Spinal cord (tissue), 10 donors: Measurements from ENCODE around the gene SLC9C2. TPM values are rescaled to one million over a fixed set of nuclear protein-coding genes. Genes with fewer than 3 reads are reported as not detected.
"Not testable (repeated sequence)": the region's sequence is repeated elsewhere in the genome, so short reads cannot be mapped to it uniquely, and the experiment has no call there.

Experiments
- DNase-seq, 6 donors: peaks; one replicate each; pipeline versions ENCODE4 v3.0.0 to v3.0.0-alpha.2; 2013 to 2015; ENCODE audit warnings: low spot score in 6 of 6, low read depth in 4 of 6
- H3K27ac ChIP-seq: one replicate; pipeline ENCODE4 v1.5.1; 2013; ENCODE audit warnings: low read depth, low read length, control low read depth
- H3K27me3 ChIP-seq: one replicate; pipeline ENCODE4 v1.6.1; 2013; ENCODE audit warnings: low read length; ENCODE audit not compliant: control insufficient read depth, insufficient read depth
- H3K36me3 ChIP-seq: one replicate; pipeline ENCODE4 v1.6.1; 2013; ENCODE audit warnings: low read length; ENCODE audit not compliant: control insufficient read depth, insufficient read depth
- H3K4me1 ChIP-seq: one replicate; pipeline ENCODE4 v1.6.1; 2013; ENCODE audit warnings: low read length; ENCODE audit not compliant: control insufficient read depth, insufficient read depth
- H3K4me3 ChIP-seq: one replicate; pipeline ENCODE4 v1.5.1; 2013; ENCODE audit warnings: low read depth, low read length, control low read depth
- H3K9me3 ChIP-seq: one replicate; pipeline ENCODE4 v1.6.1; 2013; ENCODE audit warnings: low read length; ENCODE audit not compliant: control insufficient read depth, insufficient read depth
- WGBS: methylation state at CpG from one replicate; pipeline ENCODE4 v1.1.5; 2013; ENCODE audit warnings: missing lambda C conversion rate; ENCODE audit not compliant: insufficient coverage; 5-methylcytosine and 5-hydroxymethylcytosine counted together
- polyA plus RNA-seq, 2 donors: library from polyadenylated mRNA; unstranded; fragments of 120-200 nt; gene quantifications; one replicate each; pipeline ENCODE4 v1.2.1, GENCODE V29; 2013; ENCODE audit not compliant: insufficient read length in 2 of 2
- total RNA-seq, 2 donors: library from RNA; depleted of rRNA in 1 of 2; stranded (reverse); fragments of 120-200 nt in 1 of 2; fragments of >200 nt in 1 of 2; gene quantifications; one replicate each; pipeline versions ENCODE4 v1.2.3 to v1.2.4, GENCODE V29; 2013 to 2014
- donor health status: healthy.

Gene SLC9C2
- total and polyA plus RNA-seq, 4 donors, result 0.79 to 1.9 (median 1.3) TPM

GRCh38 chr1:173470608-173471007, 132.3 kb downstream of the SLC9C2 start:
- Histone ChIP-seq H3K9me3 (peaks cover 3% of the 10 kb centered on the region), H3K4me1 (peaks cover 2% of the 10 kb centered on the region), H3K27ac (no peak overlapping the region), H3K36me3 (no peaks in the 10 kb centered on the region), H3K4me3 (no peak overlapping the region), H3K27me3 (no peaks in the 10 kb centered on the region)
- DNase-seq, result no peak
- WGBS, result 92% methylated on average over 2 of the region's 4 CpGs

- Histone ChIP-seq H3K4me3 (no peak overlapping the region), H3K27me3 (no peaks in the 10 kb centered on the region), H3K9me3 (peaks cover 4% of the 10 kb centered on the region), H3K4me1 (no peaks in the 10 kb centered on the region), H3K36me3 (no peaks in the 10 kb centered on the region), H3K27ac (no peak overlapping the region)
- DNase-seq, result no peak
- 100% methylated on average over 1 of the region's 3 CpGs for WGBS
Observed at GRCh38 chr1:173469656-173470055, 133.2 kb downstream of the SLC9C2 start.

- no peaks in the 10 kb centered on the region for H3K36me3 ChIP-seq
- 100% methylated on average over 2 of the region's 4 CpGs for WGBS
- H3K9me3 ChIP-seq, result peaks cover 10% of the 10 kb centered on the region
- H3K4me1 ChIP-seq, result no peaks in the 10 kb centered on the region
- no peaks in the 10 kb centered on the region for H3K27me3 ChIP-seq
- no peak overlapping the region for H3K4me3 ChIP-seq
- no peak for DNase-seq
- H3K27ac ChIP-seq, result no peak overlapping the region
Observed at GRCh38 chr1:173467426-173467825, 135.4 kb downstream of the SLC9C2 start.

GRCh38 chr1:173464185-173464584, 138.7 kb downstream of the SLC9C2 start:
- H3K4me3 ChIP-seq, H3K4me1 ChIP-seq, H3K27me3 ChIP-seq, H3K9me3 ChIP-seq, H3K27ac ChIP-seq, H3K36me3 ChIP-seq, DNase-seq: not testable (repeated sequence)
- WGBS, result no CpG with 5 or more reads among the region's 2 CpGs

GRCh38 chr1:173462666-173463065, 140.2 kb downstream of the SLC9C2 start:
- no CpG with 5 or more reads among the region's 2 CpGs for WGBS
- not testable (repeated sequence) for H3K36me3 ChIP-seq, H3K4me3 ChIP-seq, H3K27ac ChIP-seq, H3K4me1 ChIP-seq, H3K27me3 ChIP-seq, DNase-seq, H3K9me3 ChIP-seq

GRCh38 chr1:173459885-173460284, 143.0 kb downstream of the SLC9C2 start:
- 82% methylated on average over 3 of the region's 4 CpGs for WGBS
- Histone ChIP-seq H3K9me3 (peaks cover 6% of the 10 kb centered on the region), H3K27ac (no peak overlapping the region), H3K27me3 (no peaks in the 10 kb centered on the region), H3K4me3 (no peak overlapping the region), H3K4me1 (no peaks in the 10 kb centered on the region), H3K36me3 (peaks cover 9% of the 10 kb centered on the region)
- DNase-seq, result no peak

- Histone ChIP-seq H3K27ac (no peak overlapping the region), H3K36me3 (no peaks in the 10 kb centered on the region), H3K4me1 (no peaks in the 10 kb centered on the region), H3K27me3 (no peaks in the 10 kb centered on the region), H3K9me3 (no peaks in the 10 kb centered on the region), H3K4me3 (no peak overlapping the region)
- WGBS, result 71% methylated on average over 1 of the region's 4 CpGs
- no peak for DNase-seq
Observed at GRCh38 chr1:173454966-173455524, 147.8 kb downstream of the SLC9C2 start.

GRCh38 chr1:173453982-173454381, 148.9 kb downstream of the SLC9C2 start:
- no peaks in the 10 kb centered on the region for H3K4me1 ChIP-seq
- DNase-seq, result no peak
- no peaks in the 10 kb centered on the region for H3K27me3 ChIP-seq
- no peak overlapping the region for H3K27ac ChIP-seq
- H3K36me3 ChIP-seq, result no peaks in the 10 kb centered on the region
- H3K9me3 ChIP-seq, result no peaks in the 10 kb centered on the region
- no peak overlapping the region for H3K4me3 ChIP-seq

GRCh38 chr1:173451981-173452380, 150.9 kb downstream of the SLC9C2 start:
- WGBS, result 60% methylated on average over 1 of the region's 2 CpGs
- DNase-seq, result no peak
- Histone ChIP-seq H3K36me3 (no peaks in the 10 kb centered on the region), H3K27me3 (no peaks in the 10 kb centered on the region), H3K9me3 (no peaks in the 10 kb centered on the region), H3K27ac (no peak overlapping the region), H3K4me3 (no peak overlapping the region), H3K4me1 (no peaks in the 10 kb centered on the region)
